MCF 10A (cell line): ENCODE data around the gene RHBDD3. TPM values are rescaled to one million over a fixed set of nuclear protein-coding genes. Genes with fewer than 3 reads are reported as not detected.

Source experiments
- BruUV-seq: library from RNA; stranded (reverse); fragments of 400-500 nt; replicated peaks from 2 replicates; lab custom pipeline; 2021; lab: Mats Ljungman, UMichigan
- CTCF ChIA-PET: fragments of 300-600 bp; sonication (Branson Sonifier 250); formaldehyde crosslinking; extraction: SDS; loops from one replicate; lab custom pipeline; 2021; ENCODE audit warnings: antibody characterized with exemption, inconsistent platforms; lab: Yijun Ruan, JAX
- POLR2A ChIA-PET: fragments of 300-600, 350-650 bp; sonication (Branson Sonifier 250); formaldehyde crosslinking; extraction: SDS; loops from one replicate; lab custom pipeline; 2020; ENCODE audit warnings: antibody characterized with exemption, inconsistent platforms; lab: Yijun Ruan, JAX
- DNase-seq: peaks from one replicate; pipeline ENCODE4 v3.0.0-alpha.2; 2018; ENCODE audit not compliant: unreplicated experiment
- H3K27ac Mint-ChIP-seq: one replicate; pipeline ENCODE4 v1.8.0; 2022; ENCODE audit warnings: mild to moderate bottlenecking, low read depth, mixed read lengths; ENCODE audit not compliant: unreplicated experiment
- H3K27me3 Mint-ChIP-seq: one replicate; pipeline ENCODE4 v1.8.0; 2022; ENCODE audit warnings: mixed read lengths; ENCODE audit not compliant: insufficient read depth, unreplicated experiment
- H3K36me3 Mint-ChIP-seq: one replicate; pipeline ENCODE4 v1.8.0; 2022; ENCODE audit warnings: mild to moderate bottlenecking, moderate library complexity, mixed read lengths; ENCODE audit not compliant: insufficient read depth, unreplicated experiment
- H3K4me1 Mint-ChIP-seq: one replicate; pipeline ENCODE4 v1.8.0; 2022; ENCODE audit warnings: mixed read lengths; ENCODE audit not compliant: insufficient read depth, unreplicated experiment
- H3K4me3 Mint-ChIP-seq: one replicate; pipeline ENCODE4 v1.8.0; 2022; ENCODE audit warnings: mild to moderate bottlenecking, moderate library complexity, mixed read lengths; ENCODE audit not compliant: unreplicated experiment
- H3K9me3 Mint-ChIP-seq: one replicate; pipeline ENCODE4 v1.8.0; 2022; ENCODE audit warnings: mixed read lengths; ENCODE audit not compliant: unreplicated experiment
- CTCF ChIP-seq: fragments of 200-600 bp; IDR thresholded peaks from one replicate; pipeline ENCODE4 v1.8.0; 2022; ENCODE audit warnings: antibody characterized with exemption, mild to moderate bottlenecking; ENCODE audit not compliant: unreplicated experiment
- intact Hi-C: fragments of 100-400 bp; cut with micrococcal nuclease; formaldehyde crosslinking; loops from 2 replicates; pipeline ENCODE4 v1.14.1; 2022
- total RNA-seq: library from RNA; stranded (reverse); gene quantifications from 2 replicates; pipeline ENCODE4 v1.2.3, GENCODE V29; 2022

Gene RHBDD3
- total RNA-seq, 1 experiment from 2014 or later: 32.5 TPM

GRCh38 chr22:29266564-29267461 is 968 bp downstream of the RHBDD3 start:
- peak; percentile 11 for DNase-seq
- H3K27me3 Mint-ChIP-seq: no peaks in the 10 kb centered on the region
- H3K4me3 Mint-ChIP-seq: peak overlapping the region; percentile 88
- ChIA-PET CTCF (interaction anchor here (0.6 to 1.5 kb wide), 4 partner anchors 19 to 430 kb away, joined by 3 to 13 read pairs (median 6); no protein-coding TSS in a partner anchor), POLR2A (interaction anchor here (0.5 to 1.5 kb wide), 8 partner anchors 10 to 1852 kb away, joined by 3 to 5 read pairs (median 4); no protein-coding TSS in a partner anchor)
- BruUV-seq: no TSS peak
- intact Hi-C loops: no loop called here
- H3K27ac Mint-ChIP-seq: peak overlapping the region; percentile 99
- no peaks in the 10 kb centered on the region for H3K9me3 Mint-ChIP-seq
- H3K36me3 Mint-ChIP-seq: peaks cover 46% of the 10 kb centered on the region
- TF ChIP-seq CTCF: no peak
- peaks cover 24% of the 10 kb centered on the region for H3K4me1 Mint-ChIP-seq

- H3K27ac Mint-ChIP-seq: peak overlapping the region; percentile 99
- H3K27me3 Mint-ChIP-seq: no peaks in the 10 kb centered on the region
- H3K4me3 Mint-ChIP-seq: peak overlapping the region; percentile 88
- POLR2A ChIA-PET: interaction anchor here (0.9 kb wide), 1 partner anchor 9 kb away, joined by 3 read pairs; no protein-coding TSS in a partner anchor
- intact Hi-C loops: no loop called here
- no TSS peak for BruUV-seq
- CTCF ChIA-PET: interaction anchor here (0.7 to 1.5 kb wide), 3 partner anchors 18 to 255 kb away, joined by 3 to 13 read pairs (median 3); no protein-coding TSS in a partner anchor
- peaks cover 38% of the 10 kb centered on the region for H3K36me3 Mint-ChIP-seq
- no peaks in the 10 kb centered on the region for H3K9me3 Mint-ChIP-seq
- no peak for TF ChIP-seq CTCF
- no peak for DNase-seq
- H3K4me1 Mint-ChIP-seq: peaks cover 15% of the 10 kb centered on the region
Observed at GRCh38 chr22:29265929-29266328, 1.9 kb downstream of the RHBDD3 start.

- Mint-ChIP-seq H3K27me3 (no peaks in the 10 kb centered on the region), H3K27ac (no peak overlapping the region), H3K4me1 (peaks cover 9% of the 10 kb centered on the region), H3K9me3 (no peaks in the 10 kb centered on the region), H3K4me3 (no peak overlapping the region), H3K36me3 (peaks cover 31% of the 10 kb centered on the region)
- no TSS peak for BruUV-seq
- intact Hi-C loops: no loop called here
- ChIA-PET POLR2A (no interaction called here), CTCF (interaction anchor here (0.7 to 1.6 kb wide), 3 partner anchors 17 to 255 kb away, joined by 3 to 11 read pairs (median 3); no protein-coding TSS in a partner anchor)
- no peak for TF ChIP-seq CTCF
- DNase-seq: no peak
Observed at GRCh38 chr22:29265305-29265704, 2.5 kb downstream of the RHBDD3 start.

GRCh38 chr22:29263791-29264276 is 3.9 kb downstream of the RHBDD3 start:
- peaks cover 20% of the 10 kb centered on the region for H3K36me3 Mint-ChIP-seq
- intact Hi-C loops: no loop called here
- ChIA-PET CTCF (interaction anchor here (1.6 kb wide), 1 partner anchor 18 kb away, joined by 11 read pairs; no protein-coding TSS in a partner anchor), POLR2A (interaction anchor here (0.6 kb wide), 2 partner anchors 77 to 496 kb away, joined by 3 to 4 read pairs; no protein-coding TSS in a partner anchor)
- H3K4me3 Mint-ChIP-seq: no peak overlapping the region
- H3K27ac Mint-ChIP-seq: no peak overlapping the region
- no peak for DNase-seq
- TF ChIP-seq CTCF: no peak
- BruUV-seq: no TSS peak
- H3K9me3 Mint-ChIP-seq: no peaks in the 10 kb centered on the region
- no peaks in the 10 kb centered on the region for H3K27me3 Mint-ChIP-seq
- H3K4me1 Mint-ChIP-seq: peaks cover 9% of the 10 kb centered on the region
